Measurements from ENCODE around the gene PIGV. TPM values are rescaled to one million over a fixed set of nuclear protein-coding genes. Genes with fewer than 3 reads are reported as not detected.

Gene PIGV
- total and polyA plus RNA-seq, 2 of the 4 experiments (the other 2 are of a cell fraction): 7.2 to 10.6 TPM

DNA sequence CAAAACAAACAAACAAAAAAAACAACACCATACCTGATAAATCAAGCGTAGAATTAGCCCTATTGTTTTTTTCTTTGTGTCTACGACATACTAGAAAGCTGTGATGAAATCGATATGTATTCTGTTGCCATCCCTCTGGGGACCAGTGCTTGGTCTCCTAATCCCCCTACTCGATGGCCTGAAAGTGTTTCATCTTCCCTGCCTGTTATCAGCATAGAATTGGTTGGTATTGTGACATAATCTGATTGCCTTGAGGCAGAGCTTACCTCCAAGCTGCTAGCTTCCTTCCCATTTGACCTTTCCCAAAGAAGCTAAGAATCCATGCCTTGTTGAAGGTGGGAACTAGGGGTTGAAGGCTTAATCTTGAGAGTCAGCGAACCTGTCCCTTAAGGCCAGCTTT is 40.7 kb upstream of the PIGV start:
- in situ Hi-C loops (cut with MboI; ENCODE audit: low sequenced_read_pairs) (no loop called here), dilution Hi-C loops (cut with HindIII; ENCODE audit: low sequenced_read_pairs, unreplicated experiment) (no loop called here)

More for the DNA sequence above, 40.7 kb upstream of the PIGV start:
- H3K9ac ChIP-seq (ENCODE audit: low read depth, low read length): no peak overlapping the region
- no peak overlapping the region for H3K4ac ChIP-seq (ENCODE audit: low read depth, low read length)
- no TSS peak for BruUV-seq (replicated peaks)
- no peak overlapping the region for H2AK5ac ChIP-seq (ENCODE audit: low read depth, low read length)
- peaks cover 32% of the 10 kb centered on the region for H4K20me1 ChIP-seq (ENCODE audit: insufficient read depth, low read length)
- TF ChIP-seq CEBPB (IDR thresholded peaks at IDR 0.05; ENCODE audit: low read depth, low read length) (no peak), CHD1 (IDR thresholded peaks at IDR 0.05; ENCODE audit: low read depth, low read length) (no peak), POLR2A (IDR thresholded peaks at IDR 0.05; ENCODE audit: low read depth, low read length) (no peak), MXI1 (IDR thresholded peaks at IDR 0.05; ENCODE audit: borderline replicate concordance, low read depth, low read length) (no peak), RFX5 (IDR thresholded peaks at IDR 0.05; ENCODE audit: low read depth, low read length) (no peak), RAD21 (IDR thresholded peaks at IDR 0.05; ENCODE audit: low read length) (no peak), FOS (IDR thresholded peaks at IDR 0.05; ENCODE audit: low read depth, low read length) (no peak), NFE2L2 (IDR thresholded peaks at IDR 0.05; ENCODE audit: low read depth, low read length) (no peak), MAFK (IDR thresholded peaks at IDR 0.05; ENCODE audit: low read depth, low read length) (no peak), BHLHE40 (IDR thresholded peaks at IDR 0.05; ENCODE audit: low read depth, low read length) (no peak), RCOR1 (IDR thresholded peaks at IDR 0.05; ENCODE audit: insufficient replicate concordance, low read length) (no peak)
- TF ChIP-seq, protein P1, sequence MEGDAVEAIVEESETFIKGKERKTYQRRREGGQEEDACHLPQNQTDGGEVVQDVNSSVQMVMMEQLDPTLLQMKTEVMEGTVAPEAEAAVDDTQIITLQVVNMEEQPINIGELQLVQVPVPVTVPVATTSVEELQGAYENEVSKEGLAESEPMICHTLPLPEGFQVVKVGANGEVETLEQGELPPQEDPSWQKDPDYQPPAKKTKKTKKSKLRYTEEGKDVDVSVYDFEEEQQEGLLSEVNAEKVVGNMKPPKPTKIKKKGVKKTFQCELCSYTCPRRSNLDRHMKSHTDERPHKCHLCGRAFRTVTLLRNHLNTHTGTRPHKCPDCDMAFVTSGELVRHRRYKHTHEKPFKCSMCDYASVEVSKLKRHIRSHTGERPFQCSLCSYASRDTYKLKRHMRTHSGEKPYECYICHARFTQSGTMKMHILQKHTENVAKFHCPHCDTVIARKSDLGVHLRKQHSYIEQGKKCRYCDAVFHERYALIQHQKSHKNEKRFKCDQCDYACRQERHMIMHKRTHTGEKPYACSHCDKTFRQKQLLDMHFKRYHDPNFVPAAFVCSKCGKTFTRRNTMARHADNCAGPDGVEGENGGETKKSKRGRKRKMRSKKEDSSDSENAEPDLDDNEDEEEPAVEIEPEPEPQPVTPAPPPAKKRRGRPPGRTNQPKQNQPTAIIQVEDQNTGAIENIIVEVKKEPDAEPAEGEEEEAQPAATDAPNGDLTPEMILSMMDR (conservative IDR thresholded peaks at IDR 0.05; ENCODE audit: low read depth, low read length): no peak
- TF ChIP-seq, protein P2, sequence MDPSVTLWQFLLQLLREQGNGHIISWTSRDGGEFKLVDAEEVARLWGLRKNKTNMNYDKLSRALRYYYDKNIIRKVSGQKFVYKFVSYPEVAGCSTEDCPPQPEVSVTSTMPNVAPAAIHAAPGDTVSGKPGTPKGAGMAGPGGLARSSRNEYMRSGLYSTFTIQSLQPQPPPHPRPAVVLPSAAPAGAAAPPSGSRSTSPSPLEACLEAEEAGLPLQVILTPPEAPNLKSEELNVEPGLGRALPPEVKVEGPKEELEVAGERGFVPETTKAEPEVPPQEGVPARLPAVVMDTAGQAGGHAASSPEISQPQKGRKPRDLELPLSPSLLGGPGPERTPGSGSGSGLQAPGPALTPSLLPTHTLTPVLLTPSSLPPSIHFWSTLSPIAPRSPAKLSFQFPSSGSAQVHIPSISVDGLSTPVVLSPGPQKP (IDR thresholded peaks at IDR 0.05; ENCODE audit: borderline replicate concordance, low read depth, low read length): no peak
- TF ChIP-seq, protein P3, sequence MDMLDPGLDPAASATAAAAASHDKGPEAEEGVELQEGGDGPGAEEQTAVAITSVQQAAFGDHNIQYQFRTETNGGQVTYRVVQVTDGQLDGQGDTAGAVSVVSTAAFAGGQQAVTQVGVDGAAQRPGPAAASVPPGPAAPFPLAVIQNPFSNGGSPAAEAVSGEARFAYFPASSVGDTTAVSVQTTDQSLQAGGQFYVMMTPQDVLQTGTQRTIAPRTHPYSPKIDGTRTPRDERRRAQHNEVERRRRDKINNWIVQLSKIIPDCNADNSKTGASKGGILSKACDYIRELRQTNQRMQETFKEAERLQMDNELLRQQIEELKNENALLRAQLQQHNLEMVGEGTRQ (IDR thresholded peaks at IDR 0.05; ENCODE audit: low read depth, low read length): no peak
- no peak overlapping the region for H2BK20ac ChIP-seq (ENCODE audit: low read depth, low read length)
- H3K4me1 ChIP-seq (ENCODE audit: control insufficient read depth, insufficient read depth, low read length): peaks cover 12% of the 10 kb centered on the region
- H2AFZ ChIP-seq (replicated peaks; ENCODE audit: low read length, poor library complexity): no peak overlapping the region
- peak overlapping the region; percentile 23 for H2BK5ac ChIP-seq (ENCODE audit: low read depth, low read length, poor library complexity, severe bottlenecking)
- 100% methylated on average over 1 of the region's 5 CpGs; no CpG with 5 or more reads in 1 of the 2 experiments for WGBS, 2 experiments (ENCODE audit: extremely low coverage in 2 of 2, insufficient read length in 1 of 2)
- H2BK15ac ChIP-seq (ENCODE audit: low read depth, low read length): no peak overlapping the region
- no peak overlapping the region for H2BK120ac ChIP-seq (ENCODE audit: low read depth, low read length)
- H3K4me3 ChIP-seq (ENCODE audit: insufficient read depth, low read depth, low read length): no peak overlapping the region
- no peak for DNase-seq
- H4K5ac ChIP-seq (ENCODE audit: low read depth, low read length): no peak overlapping the region
- H4K91ac ChIP-seq (ENCODE audit: insufficient read depth, low read depth, low read length): no peak overlapping the region; the same call in 1 of the 2 replicates
- no peaks in the 10 kb centered on the region for H3K27me3 ChIP-seq (ENCODE audit: control insufficient read depth, insufficient read depth, low read length)
- no peak overlapping the region for H3K14ac ChIP-seq (replicated peaks; ENCODE audit: low read depth, low read length)
- H3K4me2 ChIP-seq (ENCODE audit: low read depth, low read length): no peak overlapping the region
- intact Hi-C loops (cut with micrococcal nuclease): no loop called here
- ChIA-PET CTCF (no interaction called here), POLR2A (ENCODE audit: unreplicated experiment) (no interaction called here)
- no peak overlapping the region for H3K56ac ChIP-seq (ENCODE audit: extremely low read depth, insufficient read depth, low read length)
- H2AK9ac ChIP-seq (replicated peaks; ENCODE audit: low read depth, low read length, poor library complexity): no peak overlapping the region
- peak overlapping the region in 1 of 2 experiments; percentile 13; a peak in 1 of 4 replicates for H4K8ac ChIP-seq (ENCODE audit: low read depth in 2 of 2, low read length in 2 of 2)
- no peak overlapping the region for H3K18ac ChIP-seq (ENCODE audit: low read depth, low read length)
- H3K27ac ChIP-seq (ENCODE audit: insufficient read depth, low read length): no peak overlapping the region
- peaks cover 53 to 84% of the 10 kb centered on the region in 2 experiments for H3K79me1 ChIP-seq (ENCODE audit: low read depth in 1 of 2, low read length in 2 of 2)
- H3K9me1 ChIP-seq (ENCODE audit: insufficient read depth, low read length): peaks cover 9% of the 10 kb centered on the region
- no peak overlapping the region; the same call in 1 of the 2 replicates for H3K23ac ChIP-seq (ENCODE audit: low read depth, low read length)
- no peak for ATAC-seq (ENCODE audit: low read depth)
- H3K36me3 ChIP-seq (ENCODE audit: control insufficient read depth, insufficient read depth, low read length): peaks cover 31% of the 10 kb centered on the region
- no peaks in the 10 kb centered on the region for H3K9me3 ChIP-seq (ENCODE audit: control insufficient read depth, insufficient read depth, low read length)
